ENCODE data around the gene OBSL1. TPM values are rescaled to one million over a fixed set of nuclear protein-coding genes. Genes with fewer than 3 reads are reported as not detected.

Gene OBSL1
- total RNA-seq, 1 experiment from 2014 or later = 25.5 TPM

DNA sequence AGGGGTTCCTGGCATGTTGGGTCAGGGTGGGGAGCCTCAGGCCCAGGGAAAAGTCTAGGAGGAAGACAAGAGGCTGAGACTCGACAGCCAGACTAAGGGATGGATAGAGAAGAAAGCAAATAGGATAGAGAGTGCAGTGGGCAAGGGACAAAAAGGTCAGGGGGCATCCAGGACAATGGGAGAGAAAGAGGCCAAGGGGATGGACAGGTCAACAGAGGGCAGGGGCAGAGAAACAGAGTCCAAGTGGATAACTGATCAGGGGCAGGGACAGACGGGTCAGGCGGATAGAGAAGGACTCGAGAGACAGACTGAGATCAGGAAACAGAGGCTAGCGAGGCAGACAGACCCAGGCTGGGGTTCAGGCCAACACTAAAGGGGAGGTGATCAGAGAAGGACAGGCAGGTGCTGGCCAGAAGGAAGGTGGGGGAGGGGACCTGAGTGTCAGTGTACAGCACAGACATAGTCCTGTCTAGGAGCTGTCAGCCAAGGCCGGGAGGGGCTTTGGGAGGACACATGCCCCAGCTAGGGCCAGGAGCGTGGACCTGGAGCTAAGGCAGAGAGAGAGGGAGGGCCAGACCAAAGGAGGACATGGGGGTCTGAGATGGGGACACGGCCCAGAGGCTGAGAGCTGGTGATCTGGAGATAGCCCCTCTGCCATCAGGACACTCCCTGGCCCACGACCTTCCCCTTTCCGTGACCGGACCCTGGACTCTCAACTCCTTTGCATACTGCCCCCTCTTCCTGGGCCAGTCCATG, 44.8 kb downstream of the OBSL1 start:
- CTCF ChIA-PET = interaction anchor here (0.6 to 1.3 kb wide), 2 partner anchors 16 to 51 kb away, joined by 3 to 4 read pairs; no protein-coding TSS in a partner anchor
- POLR2A ChIA-PET = no interaction called here
- no TSS peak for BruUV-seq (replicated peaks)
- no peak for TF ChIP-seq POLR2AphosphoS5 (IDR thresholded peaks at IDR 0.05; ENCODE audit: low read depth, low read length)
- TF ChIP-seq CTCF (IDR thresholded peaks at IDR 0.05) = no peak
- TF ChIP-seq, protein P1, sequence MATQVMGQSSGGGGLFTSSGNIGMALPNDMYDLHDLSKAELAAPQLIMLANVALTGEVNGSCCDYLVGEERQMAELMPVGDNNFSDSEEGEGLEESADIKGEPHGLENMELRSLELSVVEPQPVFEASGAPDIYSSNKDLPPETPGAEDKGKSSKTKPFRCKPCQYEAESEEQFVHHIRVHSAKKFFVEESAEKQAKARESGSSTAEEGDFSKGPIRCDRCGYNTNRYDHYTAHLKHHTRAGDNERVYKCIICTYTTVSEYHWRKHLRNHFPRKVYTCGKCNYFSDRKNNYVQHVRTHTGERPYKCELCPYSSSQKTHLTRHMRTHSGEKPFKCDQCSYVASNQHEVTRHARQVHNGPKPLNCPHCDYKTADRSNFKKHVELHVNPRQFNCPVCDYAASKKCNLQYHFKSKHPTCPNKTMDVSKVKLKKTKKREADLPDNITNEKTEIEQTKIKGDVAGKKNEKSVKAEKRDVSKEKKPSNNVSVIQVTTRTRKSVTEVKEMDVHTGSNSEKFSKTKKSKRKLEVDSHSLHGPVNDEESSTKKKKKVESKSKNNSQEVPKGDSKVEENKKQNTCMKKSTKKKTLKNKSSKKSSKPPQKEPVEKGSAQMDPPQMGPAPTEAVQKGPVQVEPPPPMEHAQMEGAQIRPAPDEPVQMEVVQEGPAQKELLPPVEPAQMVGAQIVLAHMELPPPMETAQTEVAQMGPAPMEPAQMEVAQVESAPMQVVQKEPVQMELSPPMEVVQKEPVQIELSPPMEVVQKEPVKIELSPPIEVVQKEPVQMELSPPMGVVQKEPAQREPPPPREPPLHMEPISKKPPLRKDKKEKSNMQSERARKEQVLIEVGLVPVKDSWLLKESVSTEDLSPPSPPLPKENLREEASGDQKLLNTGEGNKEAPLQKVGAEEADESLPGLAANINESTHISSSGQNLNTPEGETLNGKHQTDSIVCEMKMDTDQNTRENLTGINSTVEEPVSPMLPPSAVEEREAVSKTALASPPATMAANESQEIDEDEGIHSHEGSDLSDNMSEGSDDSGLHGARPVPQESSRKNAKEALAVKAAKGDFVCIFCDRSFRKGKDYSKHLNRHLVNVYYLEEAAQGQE (IDR thresholded peaks at IDR 0.05; ENCODE audit: insufficient read depth in 1 of 2, low read depth in 2 of 2, low read length in 1 of 2) = no peak
- TF ChIP-seq TCF7L2 (IDR thresholded peaks at IDR 0.05; ENCODE audit: low read depth, low read length) = no peak
- TF ChIP-seq SIN3A (IDR thresholded peaks at IDR 0.05; ENCODE audit: borderline replicate concordance, insufficient read depth, low read depth, low read length) = no peak
- no peak for ATAC-seq
- in situ Hi-C loops (cut with HindIII; ENCODE audit: low pct_unique_long_range_greater_than_20kb, low sequenced_read_pairs) = no loop called here
- Histone ChIP-seq H3K4me3 (ENCODE audit: low read depth in 2 of 2, low read length in 2 of 2) (no peak overlapping the region), H3K36me3 (ENCODE audit: control insufficient read depth, insufficient read depth, low read length) (no peaks in the 10 kb centered on the region), H3K9me3 (ENCODE audit: control insufficient read depth, insufficient read depth, low read depth, low read length) (no peaks in the 10 kb centered on the region), H3K27ac (ENCODE audit: low read length) (no peak overlapping the region), H3K27me3 (ENCODE audit: control insufficient read depth, insufficient read depth, low read length) (peaks cover 5% of the 10 kb centered on the region; the same call in 1 of the 2 replicates), H3K4me1 (ENCODE audit: control insufficient read depth, insufficient read depth, low read length) (peaks cover 7% of the 10 kb centered on the region)
- intact Hi-C loops (cut with micrococcal nuclease; ENCODE audit: unreplicated experiment) = loop anchor here (5.0 kb wide), 1 partner anchor 49 kb away; no protein-coding TSS in a partner anchor
- no peak for DNase-seq (ENCODE audit: low read depth, low spot score)

DNA sequence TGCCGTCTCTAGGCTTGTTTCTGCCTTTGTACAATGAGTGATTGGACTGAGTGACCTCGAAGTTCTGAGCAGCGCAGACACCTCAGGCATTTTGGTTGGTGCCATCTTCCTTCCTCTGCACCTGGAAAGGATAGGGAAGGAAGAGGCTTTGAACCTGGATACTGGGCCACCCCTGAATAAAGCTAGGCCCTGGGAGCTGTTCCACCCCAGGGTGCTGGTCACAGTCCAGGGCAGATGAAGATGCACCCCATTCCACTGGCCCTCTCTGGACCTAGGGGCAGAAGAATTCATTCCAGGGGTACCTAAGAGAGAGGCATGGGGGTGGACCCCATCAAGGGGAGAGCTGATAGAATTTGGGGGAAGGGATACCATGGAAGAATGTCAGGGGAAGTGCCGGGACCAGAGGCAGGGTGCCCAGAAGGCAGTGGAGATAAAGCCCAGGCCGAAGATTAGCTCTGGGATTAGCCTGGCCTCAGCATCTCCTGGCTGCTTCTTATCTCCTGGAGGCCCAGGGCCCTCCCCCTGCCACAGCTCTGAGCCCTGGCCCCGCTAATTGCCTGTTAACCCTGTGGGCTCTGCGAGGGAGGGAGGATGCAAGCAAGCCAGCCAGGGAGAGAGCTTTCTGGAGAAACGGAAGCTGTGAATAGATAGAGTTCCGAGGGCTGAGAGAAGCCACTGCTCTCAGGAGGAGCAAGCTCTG, 45.7 kb downstream of the OBSL1 start:
- ChIA-PET CTCF (no interaction called here), POLR2A (no interaction called here)
- Histone ChIP-seq H3K27me3 (ENCODE audit: control insufficient read depth, insufficient read depth, low read length) (peaks cover 5% of the 10 kb centered on the region; the same call in 1 of the 2 replicates), H3K27ac (ENCODE audit: low read length) (no peak overlapping the region), H3K36me3 (ENCODE audit: control insufficient read depth, insufficient read depth, low read length) (no peaks in the 10 kb centered on the region), H3K4me3 (ENCODE audit: low read depth in 2 of 2, low read length in 2 of 2) (no peak overlapping the region), H3K9me3 (ENCODE audit: control insufficient read depth, insufficient read depth, low read depth, low read length) (no peaks in the 10 kb centered on the region), H3K4me1 (ENCODE audit: control insufficient read depth, insufficient read depth, low read length) (peaks cover 10% of the 10 kb centered on the region)
- no peak for ATAC-seq
- no peak for DNase-seq (ENCODE audit: low read depth, low spot score)
- in situ Hi-C loops (cut with HindIII; ENCODE audit: low pct_unique_long_range_greater_than_20kb, low sequenced_read_pairs) = no loop called here
- no TSS peak for BruUV-seq (replicated peaks)
- intact Hi-C loops (cut with micrococcal nuclease; ENCODE audit: unreplicated experiment) = loop anchor here (5.0 kb wide), 1 partner anchor 48 kb away; no protein-coding TSS in a partner anchor
- no peak for TF ChIP-seq TCF7L2 (IDR thresholded peaks at IDR 0.05; ENCODE audit: low read depth, low read length)
- TF ChIP-seq SIN3A (IDR thresholded peaks at IDR 0.05; ENCODE audit: borderline replicate concordance, insufficient read depth, low read depth, low read length) = no peak
- TF ChIP-seq, protein P1 (IDR thresholded peaks at IDR 0.05; ENCODE audit: insufficient read depth in 1 of 2, low read depth in 2 of 2, low read length in 1 of 2) = no peak
- TF ChIP-seq POLR2AphosphoS5 (IDR thresholded peaks at IDR 0.05; ENCODE audit: low read depth, low read length) = no peak
- no peak for TF ChIP-seq CTCF (IDR thresholded peaks at IDR 0.05)

Measured in Panc1 (cell line).